Measurements from ENCODE around the gene PRRG3.

The PRRG3 gene

DNA sequence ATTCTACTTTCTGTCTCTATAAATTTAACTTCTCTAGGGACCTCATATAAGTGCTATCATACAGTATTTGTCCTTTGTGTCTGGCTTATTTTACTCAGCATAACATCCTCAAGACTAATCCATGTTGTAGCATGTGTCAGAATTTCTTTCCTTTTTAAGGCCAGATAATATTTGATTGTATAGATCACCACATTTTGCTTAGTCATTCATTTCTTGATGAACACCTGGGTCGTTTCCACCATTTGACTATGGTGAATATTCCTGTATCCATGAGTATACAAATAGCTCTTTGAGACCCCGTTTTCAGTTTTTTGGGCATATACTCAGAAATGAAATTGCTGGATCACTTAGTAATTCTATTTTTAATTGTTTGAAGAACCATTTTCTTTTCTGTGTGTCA lies 51.2 kb downstream of the PRRG3 start:
- no peak for DNase-seq

DNA sequence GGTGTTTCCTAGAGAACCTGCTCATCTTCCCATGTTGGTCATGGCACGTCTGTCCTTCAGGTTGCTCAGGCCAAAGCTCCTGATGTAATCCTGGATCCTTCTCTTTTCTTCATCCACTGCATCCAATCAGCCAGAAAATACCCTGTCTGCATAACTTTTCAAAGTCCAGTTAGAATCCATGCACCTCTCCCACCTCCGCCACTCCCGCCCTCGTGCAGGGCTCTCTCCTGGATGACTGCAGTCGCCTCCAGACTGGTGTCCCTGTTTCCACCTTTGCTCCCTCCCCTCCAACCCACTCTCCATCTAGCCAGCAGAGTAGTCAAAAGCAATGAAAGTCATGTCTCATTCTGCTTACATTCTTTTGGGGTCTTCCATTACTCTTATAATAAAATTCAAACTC lies 55.3 kb downstream of the PRRG3 start:
- no peak for DNase-seq

DNA sequence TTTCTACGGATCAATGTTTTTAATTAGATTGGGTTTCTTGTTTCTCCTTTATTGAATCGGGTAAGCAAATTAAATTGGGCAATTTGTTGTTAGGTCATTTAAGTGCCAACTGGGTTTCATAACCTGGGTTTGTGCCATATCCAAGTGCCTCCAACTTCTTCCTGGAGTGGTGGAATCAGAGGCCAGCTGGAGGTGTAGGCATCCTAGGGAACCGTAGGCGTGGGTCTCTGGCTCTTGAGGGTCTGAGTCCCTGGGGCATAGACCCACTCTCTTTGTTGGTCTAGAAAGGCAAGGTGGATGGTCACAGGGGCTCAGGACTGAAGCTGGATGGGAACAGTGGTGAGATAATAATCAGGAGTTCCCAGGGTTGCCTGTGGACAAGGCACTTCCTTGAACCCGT lies 57.6 kb downstream of the PRRG3 start:
- DNase-seq, result no peak

DNA sequence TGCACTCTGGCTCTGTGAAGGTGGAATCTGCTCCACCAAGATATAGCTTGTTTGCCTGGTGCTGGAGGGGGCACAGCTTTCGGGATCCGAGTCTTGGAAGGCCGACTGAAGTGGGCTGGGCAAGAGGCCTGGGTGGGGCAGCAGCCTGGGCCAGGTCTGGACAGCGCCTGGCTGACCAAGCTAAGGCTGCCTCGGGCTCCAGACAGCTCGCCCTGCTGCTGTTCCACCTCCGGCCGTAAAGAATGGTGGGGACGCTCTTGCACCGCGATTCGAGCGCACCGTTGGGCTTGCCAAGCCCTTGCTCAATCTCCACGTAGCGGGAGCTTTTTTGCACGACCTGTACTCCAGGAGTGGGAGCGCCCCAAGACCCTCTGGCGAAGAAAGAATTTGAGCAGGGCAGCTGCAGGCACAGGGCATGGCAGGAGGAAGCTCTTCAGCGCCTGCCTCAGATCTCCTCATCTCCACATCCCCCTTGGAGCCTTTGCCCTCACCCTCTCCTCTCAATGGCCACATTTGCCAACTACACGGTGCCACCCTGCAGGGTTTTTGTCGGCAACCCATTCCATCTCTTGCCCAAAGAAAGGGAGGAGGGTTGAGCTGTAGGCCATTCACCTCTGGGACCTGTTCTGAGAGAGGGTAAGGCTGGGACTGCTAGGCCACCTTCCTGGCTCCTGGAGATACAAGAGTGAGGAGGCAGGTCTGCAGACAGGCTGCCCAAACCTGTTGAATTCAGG lies 58.2 kb downstream of the PRRG3 start:
- no peak for DNase-seq

DNA sequence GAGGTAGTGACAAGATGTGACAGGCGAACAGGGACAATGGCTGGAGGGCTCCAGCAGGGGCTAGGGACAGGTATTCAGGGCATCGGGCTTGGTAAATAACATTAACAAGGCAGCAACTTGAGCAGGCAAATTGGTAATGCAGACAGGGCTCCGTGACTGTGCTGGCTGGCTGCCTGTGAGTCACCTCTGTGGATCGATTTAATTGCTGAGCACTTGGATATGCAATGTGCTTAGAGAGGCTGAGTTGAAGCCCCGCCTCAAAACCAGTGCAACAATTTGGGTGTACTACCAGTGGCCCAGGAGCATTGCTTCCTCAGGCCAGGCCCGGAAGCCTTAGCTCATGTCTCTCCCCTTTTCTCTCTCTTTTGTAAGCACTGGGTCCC lies 58.8 kb downstream of the PRRG3 start:
- DNase-seq, result no peak

DNA sequence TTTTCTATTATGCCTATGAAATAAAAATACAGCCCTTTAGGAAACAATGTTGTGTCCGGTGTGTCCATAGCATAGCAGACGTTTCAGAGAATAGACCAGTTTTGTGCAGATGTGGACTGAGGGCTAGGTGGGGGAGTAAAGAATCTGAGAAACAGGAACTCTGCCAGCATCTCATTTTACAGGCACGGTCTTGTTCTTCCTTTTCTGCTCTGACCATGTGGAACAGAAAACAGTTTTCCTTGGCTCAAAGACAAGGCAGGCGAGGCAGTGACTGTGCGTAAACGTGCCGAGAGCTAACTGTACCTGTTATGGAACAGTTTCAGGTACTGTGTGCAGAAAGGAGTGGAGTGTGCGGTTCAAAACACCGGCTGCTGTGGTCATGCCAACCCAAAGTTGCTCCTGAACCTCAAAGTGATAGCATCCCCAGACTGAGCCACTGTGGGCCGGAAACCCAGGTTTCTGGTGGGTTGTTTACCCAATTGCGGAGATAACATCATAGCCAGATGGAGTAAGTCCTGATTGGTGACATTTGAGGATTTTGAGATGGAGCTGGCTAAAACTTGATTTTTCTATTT lies 59.5 kb downstream of the PRRG3 start:
- DNase-seq, result no peak
